Pancreas (tissue), 10 donors: ENCODE results near the gene PXMP4. TPM values are rescaled to one million over a fixed set of nuclear protein-coding genes. Genes with fewer than 3 reads are reported as not detected.

Source experiments
- ATAC-seq, 4 donors: fragments of 200-7000 bp; cut with Tn5 transposase; one replicate each; pipeline versions ENCODE4 v1.8.0 to v1.9.1; 2020; ENCODE audit warnings: mild to moderate bottlenecking in 4 of 4, moderate library complexity in 4 of 4
- DNase-seq, 6 donors: peaks; one replicate each; pipeline ENCODE4 v3.0.0-alpha.2; 2020
- FAIRE-seq: peaks from 2 replicates; lab custom pipeline; 2012; peaks lifted over from hg19 to GRCh38; lab: Jason Lieb, UNC
- H3K27ac ChIP-seq, 4 donors: fragments of 200-600 bp; sonication (generic); 1 replicate in 3 of 4; 2 replicates in 1 of 4; pipeline versions ENCODE4 v1.5.0 to v1.8.0; 2020
- H3K27me3 ChIP-seq, 4 donors: fragments of 200-600 bp; one replicate each; pipeline ENCODE4 v1.8.0; 2021
- H3K36me3 ChIP-seq, 3 donors: fragments of 200-600 bp; sonication (generic) in 1 of 3; one replicate each; pipeline versions ENCODE4 v1.5.0 to v1.8.0; 2020 to 2021
- H3K4me1 ChIP-seq, 3 donors: fragments of 200-600 bp; one replicate each; pipeline ENCODE4 v1.8.0; 2021
- H3K4me3 ChIP-seq, 4 donors: fragments of 200-600 bp; sonication (generic) in 2 of 4; one replicate each; pipeline versions ENCODE4 v1.5.0 to v1.8.0; 2020 to 2021
- H3K9me3 ChIP-seq, 4 donors: fragments of 200-600 bp; one replicate each; pipeline ENCODE4 v1.8.0; 2021
- WGBS, 2 donors: extraction: QIAGEN DNeasy Blood & Tissue Kit; methylation state at CpG; one replicate each; pipeline ENCODE4 v1.1.7; 2013; 5-methylcytosine and 5-hydroxymethylcytosine counted together
- intact Hi-C, 3 donors: fragments of 100-400 bp; cut with DNase I; formaldehyde crosslinking; loops; one replicate each; pipeline versions ENCODE4 v1.11.1 to v1.14.2; 2022
- polyA plus RNA-seq, 2 donors: library from polyadenylated mRNA; stranded (reverse); fragments of 200-250 nt; gene quantifications; one replicate each; pipeline ENCODE4 v1.2.3, GENCODE V29; 2013
- total RNA-seq, 6 donors: library from RNA; stranded (reverse); fragmentation: NEBNext Ultra II Directional in 4 of 6; extraction: Animal tissue kit (Norgen Biotek cat#: 25700) in 4 of 6; gene quantifications; one replicate each; pipeline versions ENCODE4 v1.2.1 to v1.2.4, GENCODE V29; 2021 to 2023
- TF ChIP-seq, protein P1 (sequence below), 4 donors: fragments of 200-600 bp; sonication (generic) in 3 of 4; IDR thresholded peaks; one replicate each; pipeline versions ENCODE4 v1.5.0 to v1.8.0; 2021; ENCODE audit warnings: antibody characterized with exemption in 4 of 4
- donor health status: healthy with polysubstance abuse.
- donor health status: DM: no; HTN: no; CAD: no; lungs with moderate emphysema.
- donor health status: DM: no; HTN: no; CAD: no.
- donor health status: control.
- donor health status: control.
- donor health status: Bipolar disorder and iron deficiency.
- donor health status: DM: yes; HTN: yes; CAD: no.
- donor health status: DM: no; HTN: no; CAD: no.
- donor health status: DM: no; HTN: no; CAD: no.
- donor health status: DM: yes; HTN: yes; CAD: no.

Gene PXMP4
- total and polyA plus RNA-seq, 8 donors = 2.1 to 8.2 (median 5.4) TPM

DNA sequence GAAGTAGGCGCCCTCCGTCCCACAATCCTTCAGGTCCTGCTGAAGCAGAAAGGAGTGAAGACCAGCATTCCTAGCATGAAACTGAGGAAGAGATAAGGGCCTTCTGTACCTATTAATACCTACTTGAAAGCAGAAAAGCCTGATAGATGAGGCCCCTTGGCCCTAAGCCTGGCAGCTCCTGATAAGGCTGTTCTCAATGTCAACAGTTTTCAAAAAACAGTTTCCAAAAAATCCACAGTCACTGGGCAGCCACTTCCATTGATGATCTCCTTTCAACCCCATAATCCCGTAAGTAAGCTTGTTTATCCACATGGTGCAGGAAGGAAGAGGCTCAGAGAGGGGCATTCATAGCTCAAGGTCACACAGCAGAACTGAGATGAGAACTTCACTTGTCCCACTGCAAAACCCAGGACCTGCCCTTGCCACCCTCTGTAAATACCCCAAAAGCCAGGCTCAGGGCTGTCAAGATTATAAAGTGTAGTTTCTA lies 31.1 kb downstream of the PXMP4 start:
- H3K4me1 ChIP-seq = no peaks in the 10 kb centered on the region
- ATAC-seq (no peak), DNase-seq (no peak), FAIRE-seq (no peak)
- intact Hi-C loops = no loop called here
- no peaks in the 10 kb centered on the region for H3K36me3 ChIP-seq
- H3K27ac ChIP-seq = no peak overlapping the region
- H3K9me3 ChIP-seq = no peaks in the 10 kb centered on the region
- WGBS, 2 donors = 51 to 56% methylated on average over 3 of the region's 3 CpGs
- no peaks in the 10 kb centered on the region for H3K27me3 ChIP-seq
- TF ChIP-seq, protein P1, sequence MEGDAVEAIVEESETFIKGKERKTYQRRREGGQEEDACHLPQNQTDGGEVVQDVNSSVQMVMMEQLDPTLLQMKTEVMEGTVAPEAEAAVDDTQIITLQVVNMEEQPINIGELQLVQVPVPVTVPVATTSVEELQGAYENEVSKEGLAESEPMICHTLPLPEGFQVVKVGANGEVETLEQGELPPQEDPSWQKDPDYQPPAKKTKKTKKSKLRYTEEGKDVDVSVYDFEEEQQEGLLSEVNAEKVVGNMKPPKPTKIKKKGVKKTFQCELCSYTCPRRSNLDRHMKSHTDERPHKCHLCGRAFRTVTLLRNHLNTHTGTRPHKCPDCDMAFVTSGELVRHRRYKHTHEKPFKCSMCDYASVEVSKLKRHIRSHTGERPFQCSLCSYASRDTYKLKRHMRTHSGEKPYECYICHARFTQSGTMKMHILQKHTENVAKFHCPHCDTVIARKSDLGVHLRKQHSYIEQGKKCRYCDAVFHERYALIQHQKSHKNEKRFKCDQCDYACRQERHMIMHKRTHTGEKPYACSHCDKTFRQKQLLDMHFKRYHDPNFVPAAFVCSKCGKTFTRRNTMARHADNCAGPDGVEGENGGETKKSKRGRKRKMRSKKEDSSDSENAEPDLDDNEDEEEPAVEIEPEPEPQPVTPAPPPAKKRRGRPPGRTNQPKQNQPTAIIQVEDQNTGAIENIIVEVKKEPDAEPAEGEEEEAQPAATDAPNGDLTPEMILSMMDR (IDR thresholded peaks at IDR 0.05) = no peak
- H3K4me3 ChIP-seq = no peak overlapping the region

DNA sequence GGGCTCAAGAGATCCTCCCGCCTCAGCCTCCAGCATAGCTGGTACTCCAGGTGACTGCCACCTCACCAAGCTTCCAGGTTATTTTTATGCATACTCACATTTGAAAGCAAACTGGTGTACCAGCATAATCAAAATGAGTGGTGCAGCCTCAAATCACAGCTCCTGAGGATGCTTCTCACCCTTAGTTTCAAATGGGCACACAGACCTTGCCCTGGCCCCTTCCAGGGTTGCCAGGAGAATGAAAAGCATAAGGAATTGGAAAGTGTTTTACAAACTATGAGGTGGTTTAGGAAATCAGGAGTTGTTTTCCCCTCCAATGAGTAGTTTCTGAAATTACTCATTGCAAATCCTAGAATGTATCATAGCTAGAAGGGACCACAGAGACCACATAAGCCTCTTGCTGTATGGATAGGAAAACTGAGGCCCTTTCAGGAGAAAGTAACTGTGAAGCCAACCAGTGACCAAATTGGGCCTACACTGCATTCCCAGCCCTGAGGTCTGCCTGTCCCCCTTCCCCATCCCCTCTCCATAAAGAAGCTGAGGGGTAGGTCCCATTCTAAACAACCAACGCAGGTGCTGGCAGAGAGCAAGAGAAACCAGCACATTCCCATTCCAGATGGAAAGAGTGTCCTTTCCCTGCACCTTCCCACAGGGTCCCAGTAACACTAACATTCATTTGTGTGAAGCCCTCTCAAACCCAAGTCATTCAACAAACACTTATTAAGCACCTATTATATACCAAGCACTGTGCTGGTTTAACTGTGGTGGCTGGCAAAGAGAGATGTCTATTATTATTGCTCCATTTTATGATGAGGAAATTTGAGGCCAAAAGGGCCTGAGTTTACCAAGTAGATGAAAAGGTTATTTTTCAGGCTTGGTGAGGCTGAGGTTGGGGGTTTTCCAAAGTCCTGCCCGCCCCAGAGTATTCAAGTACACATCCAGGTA lies 31.8 kb downstream of the PXMP4 start:
- Histone ChIP-seq H3K9me3 (no peaks in the 10 kb centered on the region), H3K27me3 (no peaks in the 10 kb centered on the region), H3K36me3 (no peaks in the 10 kb centered on the region), H3K27ac (no peak overlapping the region), H3K4me1 (no peaks in the 10 kb centered on the region), H3K4me3 (no peak overlapping the region)
- 77 to 78% methylated on average over 3 of the region's 3 CpGs for WGBS, 2 donors
- no peak for ATAC-seq
- intact Hi-C loops = no loop called here
- TF ChIP-seq, protein P1 (IDR thresholded peaks at IDR 0.05) = no peak
- DNase-seq = no peak
- FAIRE-seq = no peak

DNA sequence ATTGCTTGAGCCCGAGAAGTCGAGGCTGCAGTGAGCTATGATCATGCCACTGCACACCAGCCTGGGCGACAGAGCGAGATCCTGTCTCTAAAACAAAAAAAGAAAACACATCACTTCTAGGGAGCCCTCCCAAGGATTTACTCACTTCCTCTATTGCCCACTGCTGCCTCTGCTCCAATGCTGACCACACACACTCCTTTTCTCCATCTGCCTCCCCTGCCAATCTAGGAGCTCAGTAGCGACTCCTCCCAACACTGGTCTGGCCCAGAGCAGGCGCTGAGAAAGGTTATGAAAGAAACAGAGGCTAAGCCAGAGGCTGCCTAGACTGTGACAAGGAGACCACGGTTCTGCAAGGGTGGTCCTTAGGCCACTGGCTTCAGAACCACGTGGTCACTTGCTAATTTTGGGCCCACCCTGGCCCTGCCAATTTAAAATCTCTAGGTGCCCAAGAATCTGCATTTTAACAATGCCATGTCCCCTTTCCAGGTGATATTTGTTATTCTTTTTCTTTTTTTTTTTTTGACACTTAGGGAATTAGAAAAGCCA lies 32.7 kb downstream of the PXMP4 start:
- Histone ChIP-seq H3K4me3 (no peak overlapping the region), H3K36me3 (no peaks in the 10 kb centered on the region), H3K27me3 (no peaks in the 10 kb centered on the region), H3K4me1 (no peaks in the 10 kb centered on the region), H3K9me3 (no peaks in the 10 kb centered on the region), H3K27ac (no peak overlapping the region)
- DNase-seq (no peak), ATAC-seq (no peak), FAIRE-seq (no peak)
- 76 to 87% methylated on average over 8 of the region's 8 CpGs for WGBS, 2 donors
- TF ChIP-seq, protein P1 (IDR thresholded peaks at IDR 0.05) = no peak
- intact Hi-C loops = no loop called here

DNA sequence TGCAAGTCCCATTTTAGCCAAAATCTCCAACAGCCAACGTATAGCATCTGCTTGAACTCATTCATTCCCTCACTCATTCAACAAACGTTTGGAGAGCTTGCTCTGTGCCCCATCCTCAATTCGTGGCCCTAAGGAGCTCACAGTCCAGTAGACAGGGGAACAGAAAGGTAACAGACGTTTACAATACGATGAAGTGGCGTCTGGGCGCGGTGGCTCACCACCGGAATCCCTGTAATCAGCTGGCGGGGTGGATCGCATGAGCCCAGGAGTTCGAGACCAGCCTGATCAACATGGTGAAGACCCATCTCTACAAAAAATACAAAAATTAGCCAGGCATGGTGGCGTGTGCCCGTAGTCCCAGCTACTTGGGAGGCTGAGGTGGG lies 33.1 kb downstream of the PXMP4 start:
- 74% methylated on average over 14 of the region's 14 CpGs for WGBS, 2 donors

More for the DNA sequence above, 33.1 kb downstream of the PXMP4 start:
- H3K4me3 ChIP-seq = peak overlapping the region in 1 of 4 donors; percentile 43
- ATAC-seq (no peak), FAIRE-seq (no peak), DNase-seq (no peak)
- H3K9me3 ChIP-seq = no peaks in the 10 kb centered on the region
- H3K27ac ChIP-seq = no peak overlapping the region
- no peaks in the 10 kb centered on the region for H3K27me3 ChIP-seq
- H3K36me3 ChIP-seq = no peaks in the 10 kb centered on the region
- H3K4me1 ChIP-seq = no peaks in the 10 kb centered on the region
- intact Hi-C loops = no loop called here
- TF ChIP-seq, protein P1 (IDR thresholded peaks at IDR 0.05) = no peak
